Transverse colon (tissue), 4 donors: ENCODE results near the gene HSD11B1L. TPM values are rescaled to one million over a fixed set of nuclear protein-coding genes. Genes with fewer than 3 reads are reported as not detected.

Source experiments
- DNase-seq: peaks from one replicate; pipeline ENCODE4 v3.0.0-alpha.2; 2019
- H3K27ac ChIP-seq, 4 donors: fragments of 200-600 bp; sonication (generic); 2 replicates each; pipeline ENCODE4 v1.5.1; 2016 to 2018; ENCODE audit warnings: inconsistent platforms in 4 of 4
- H3K27me3 ChIP-seq: fragments of 200-600 bp; sonication (generic); 2 replicates; pipeline ENCODE4 v1.5.1; 2017; ENCODE audit warnings: inconsistent platforms
- H3K36me3 ChIP-seq, 4 donors: fragments of 200-600 bp; sonication (generic); 2 replicates each; pipeline ENCODE4 v1.5.1; 2017 to 2019; ENCODE audit warnings: inconsistent platforms in 4 of 4
- H3K4me1 ChIP-seq, 4 donors: fragments of 200-600 bp; sonication (generic); 2 replicates each; pipeline ENCODE4 v1.5.1; 2017 to 2020; ENCODE audit warnings: inconsistent platforms in 4 of 4
- H3K4me3 ChIP-seq, 4 donors: fragments of 200-600 bp; sonication (generic); 1 replicate in 1 of 4; 2 replicates in 3 of 4; pipeline versions ENCODE4 v1.5.1 to v1.6.1; 2017 to 2019; ENCODE audit warnings: inconsistent platforms in 4 of 4
- H3K9me3 ChIP-seq, 2 donors: fragments of 200-600 bp; sonication (generic); 2 replicates each; pipeline ENCODE4 v1.5.1; 2017 to 2019; ENCODE audit warnings: inconsistent platforms in 2 of 2
- EP300 ChIP-seq: sonication (generic); formaldehyde crosslinking; IDR thresholded peaks from one replicate; pipeline ENCODE4 v1.6.1; 2017; ENCODE audit warnings: antibody characterized with exemption, low read depth
- POLR2A ChIP-seq: fragments of 450-650 bp; IDR thresholded peaks from one replicate; pipeline ENCODE4 v1.6.1; 2016; ENCODE audit warnings: antibody characterized with exemption, mild to moderate bottlenecking, moderate library complexity
- POLR2AphosphoS5 ChIP-seq, 3 donors: sonication (generic); formaldehyde crosslinking; IDR thresholded peaks; one replicate each; pipeline ENCODE4 v1.6.1; 2016; ENCODE audit warnings: antibody characterized with exemption in 3 of 3
- WGBS, 2 donors: methylation state at CpG; one replicate each; pipeline ENCODE4 v1.1.5; 2018; ENCODE audit warnings: low coverage in 1 of 2; 5-methylcytosine and 5-hydroxymethylcytosine counted together
- in situ Hi-C, 4 donors: fragments of 200-750 bp; cut with MboI; loops; one replicate each; pipeline versions ENCODE4 v1.15.0 to v1.15.1; 2017; ENCODE audit warnings: low sequenced_read_pairs in 3 of 4, low pct_ligation_motif_present in 1 of 4, low pct_unique_long_range_greater_than_20kb in 1 of 4
- intact Hi-C: fragments of 100-400 bp; cut with DNase I; formaldehyde crosslinking; loops from one replicate; pipeline ENCODE4 v1.15.1; 2023; ENCODE audit warnings: low total_unique reads
- total RNA-seq, 4 donors: library from RNA; depleted of rRNA; stranded (reverse); fragments of >200 nt; gene quantifications; one replicate each; pipeline ENCODE4 v1.1.0, GENCODE V29; 2016
- TF ChIP-seq, protein P1 (sequence below), 5 experiments: fragments of 200-600 bp in 3 of 5; fragments of 450-650 bp in 2 of 5; sonication (generic) in 3 of 5; IDR thresholded peaks; 1 replicate in 2 of 5; 2 replicates in 3 of 5; pipeline ENCODE4 v1.5.1; 2016 to 2017; ENCODE audit warnings: antibody characterized with exemption in 5 of 5, inconsistent platforms in 3 of 5, mild to moderate bottlenecking in 2 of 5, moderate library complexity in 1 of 5

Gene HSD11B1L
- total RNA-seq, 4 donors from 2014 or later = 10.8 to 30.1 (median 16.6) TPM

DNA sequence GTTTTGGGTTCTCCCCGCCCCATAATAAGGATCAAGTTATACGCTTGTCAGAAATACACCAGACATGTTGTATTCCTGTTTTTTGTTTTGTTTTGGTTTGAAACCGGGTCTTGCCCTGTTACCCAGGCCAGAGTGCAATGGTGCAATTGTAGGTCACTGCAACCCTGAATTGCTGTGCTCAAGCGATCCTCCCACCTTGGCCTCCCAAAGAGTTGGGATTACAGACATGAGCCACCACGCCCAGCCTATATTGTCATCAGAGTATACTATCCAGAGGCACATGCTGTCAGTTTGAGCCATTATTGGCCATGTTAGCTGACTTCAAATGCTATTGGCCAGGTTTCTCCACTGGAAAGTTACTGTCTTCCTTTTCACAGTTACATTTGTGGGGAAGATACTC, 48.2 kb upstream of the HSD11B1L start:
- TF ChIP-seq POLR2A (no peak), POLR2AphosphoS5 (IDR thresholded peaks at IDR 0.05) (no peak), EP300 (no peak)
- TF ChIP-seq, protein P1, sequence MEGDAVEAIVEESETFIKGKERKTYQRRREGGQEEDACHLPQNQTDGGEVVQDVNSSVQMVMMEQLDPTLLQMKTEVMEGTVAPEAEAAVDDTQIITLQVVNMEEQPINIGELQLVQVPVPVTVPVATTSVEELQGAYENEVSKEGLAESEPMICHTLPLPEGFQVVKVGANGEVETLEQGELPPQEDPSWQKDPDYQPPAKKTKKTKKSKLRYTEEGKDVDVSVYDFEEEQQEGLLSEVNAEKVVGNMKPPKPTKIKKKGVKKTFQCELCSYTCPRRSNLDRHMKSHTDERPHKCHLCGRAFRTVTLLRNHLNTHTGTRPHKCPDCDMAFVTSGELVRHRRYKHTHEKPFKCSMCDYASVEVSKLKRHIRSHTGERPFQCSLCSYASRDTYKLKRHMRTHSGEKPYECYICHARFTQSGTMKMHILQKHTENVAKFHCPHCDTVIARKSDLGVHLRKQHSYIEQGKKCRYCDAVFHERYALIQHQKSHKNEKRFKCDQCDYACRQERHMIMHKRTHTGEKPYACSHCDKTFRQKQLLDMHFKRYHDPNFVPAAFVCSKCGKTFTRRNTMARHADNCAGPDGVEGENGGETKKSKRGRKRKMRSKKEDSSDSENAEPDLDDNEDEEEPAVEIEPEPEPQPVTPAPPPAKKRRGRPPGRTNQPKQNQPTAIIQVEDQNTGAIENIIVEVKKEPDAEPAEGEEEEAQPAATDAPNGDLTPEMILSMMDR (IDR thresholded peaks at IDR 0.05) = no peak
- Histone ChIP-seq H3K27me3 (no peaks in the 10 kb centered on the region), H3K4me1 (peaks cover 20 to 67% (median 36%) of the 10 kb centered on the region in 4 donors), H3K4me3 (no peak overlapping the region), H3K9me3 (no peaks in the 10 kb centered on the region), H3K36me3 (peaks cover 0 to 15% (median 2%) of the 10 kb centered on the region in 4 donors), H3K27ac (peak overlapping the region in 2 of 4 donors; percentile 5 to 61)
- peak; percentile 21 for DNase-seq
- intact Hi-C loops (no loop called here), in situ Hi-C loops (no loop called here)
- 81 to 84% methylated on average over 3 to 5 of the region's 5 CpGs for WGBS, 2 donors

DNA sequence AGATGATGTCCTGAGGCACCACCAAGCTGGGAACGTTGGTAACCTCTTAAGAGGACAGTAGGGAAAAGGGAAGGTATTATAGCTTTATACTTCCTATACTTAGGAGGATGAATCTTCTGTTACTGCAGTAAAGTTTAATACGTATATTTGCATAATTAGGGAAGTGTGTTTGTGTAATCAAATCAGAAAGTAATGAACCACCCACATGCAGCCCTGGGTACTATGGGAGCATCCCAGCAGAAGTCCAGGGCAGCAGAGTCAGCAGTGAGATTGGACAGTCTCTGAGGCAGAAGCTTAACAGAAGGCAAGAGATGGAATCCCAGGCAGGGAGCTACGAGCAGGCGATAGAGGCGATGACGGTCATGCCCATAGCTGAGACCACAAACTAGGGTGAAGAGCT, 45.4 kb upstream of the HSD11B1L start:
- no peak for TF ChIP-seq POLR2A
- TF ChIP-seq EP300 = no peak
- no peak for TF ChIP-seq POLR2AphosphoS5 (IDR thresholded peaks at IDR 0.05)
- TF ChIP-seq, protein P1 (IDR thresholded peaks at IDR 0.05) = no peak
- Histone ChIP-seq H3K9me3 (no peaks in the 10 kb centered on the region), H3K4me1 (peaks cover 15 to 50% (median 19%) of the 10 kb centered on the region in 4 donors), H3K4me3 (no peak overlapping the region), H3K27ac (no peak overlapping the region), H3K36me3 (no peaks in the 10 kb centered on the region), H3K27me3 (no peaks in the 10 kb centered on the region)
- in situ Hi-C loops = no loop called here
- intact Hi-C loops = no loop called here
- WGBS, 2 donors = 75 to 83% methylated on average over 2 to 6 of the region's 6 CpGs
- DNase-seq = no peak

DNA sequence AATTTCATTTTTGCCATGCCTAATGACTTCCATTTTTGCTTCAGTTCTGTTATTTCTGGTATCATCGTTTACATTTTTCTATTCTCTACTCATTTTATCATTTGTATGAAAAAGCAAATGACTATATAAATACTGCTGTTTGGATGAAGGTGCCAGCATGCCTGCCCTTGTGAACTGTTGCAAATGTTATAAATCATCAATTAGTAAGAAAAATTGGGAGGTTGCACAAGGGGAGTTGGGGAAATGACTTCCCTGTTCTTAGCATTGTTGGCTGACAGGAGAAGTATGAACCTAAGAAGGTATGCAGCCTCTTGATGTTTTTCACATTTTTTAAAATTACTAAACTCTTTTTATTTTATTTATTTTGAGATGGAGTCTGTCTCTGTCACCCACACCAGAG, 42.9 kb upstream of the HSD11B1L start:
- no peak for DNase-seq
- peaks cover 0 to 17% (median 2%) of the 10 kb centered on the region in 4 donors for H3K36me3 ChIP-seq
- no peak overlapping the region for H3K27ac ChIP-seq
- no peaks in the 10 kb centered on the region for H3K27me3 ChIP-seq
- intact Hi-C loops (no loop called here), in situ Hi-C loops (no loop called here)
- peaks cover 0 to 28% (median 4%) of the 10 kb centered on the region in 4 donors for H3K4me1 ChIP-seq
- no peak for TF ChIP-seq EP300
- TF ChIP-seq, protein P1 (IDR thresholded peaks at IDR 0.05) = no peak
- no peak for TF ChIP-seq POLR2A
- TF ChIP-seq POLR2AphosphoS5 (IDR thresholded peaks at IDR 0.05) = no peak
- no peak overlapping the region for H3K4me3 ChIP-seq
- H3K9me3 ChIP-seq = no peaks in the 10 kb centered on the region
- 41 to 78% methylated on average over 1 of the region's 1 CpG for WGBS, 2 donors

DNA sequence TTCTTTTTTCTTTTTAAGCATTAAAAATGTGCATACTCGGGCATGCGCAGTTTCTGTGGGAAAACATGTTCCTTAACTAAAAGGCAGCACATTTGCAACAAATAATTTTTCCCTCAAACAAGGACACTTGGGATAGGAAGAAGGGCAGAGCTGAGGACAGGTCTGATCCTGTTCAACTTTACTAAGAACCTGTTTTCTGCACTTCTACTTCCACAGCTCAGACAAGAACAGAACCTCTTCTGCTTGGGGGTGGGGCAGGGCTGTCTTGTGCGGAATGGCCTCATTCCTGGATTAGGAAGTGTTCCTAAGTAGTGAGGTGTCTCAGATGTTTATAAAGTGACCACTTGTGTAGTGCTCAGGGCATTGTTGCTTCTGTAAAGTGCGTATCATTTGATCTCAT, 39.7 kb upstream of the HSD11B1L start:
- H3K9me3 ChIP-seq = no peaks in the 10 kb centered on the region
- no peak overlapping the region for H3K27ac ChIP-seq
- no peak overlapping the region for H3K4me3 ChIP-seq
- in situ Hi-C loops = no loop called here
- DNase-seq = no peak
- H3K4me1 ChIP-seq = peaks cover 0 to 14% (median 0%) of the 10 kb centered on the region in 4 donors
- intact Hi-C loops = no loop called here
- TF ChIP-seq, protein P1 (IDR thresholded peaks at IDR 0.05) = no peak
- H3K27me3 ChIP-seq = no peaks in the 10 kb centered on the region
- H3K36me3 ChIP-seq = peaks cover 0 to 43% (median 14%) of the 10 kb centered on the region in 4 donors
- WGBS, 2 donors = 96 to 98% methylated on average over 3 to 4 of the region's 4 CpGs
